Ecto neural progenitor cell (in vitro differentiated cells): Measurements from ENCODE around the gene PREX1.

Experiments
- DNase-seq: peaks from one replicate; pipeline ENCODE4 v3.0.0-alpha.2; 2018; ENCODE audit warnings: low spot score

Gene PREX1

DNA sequence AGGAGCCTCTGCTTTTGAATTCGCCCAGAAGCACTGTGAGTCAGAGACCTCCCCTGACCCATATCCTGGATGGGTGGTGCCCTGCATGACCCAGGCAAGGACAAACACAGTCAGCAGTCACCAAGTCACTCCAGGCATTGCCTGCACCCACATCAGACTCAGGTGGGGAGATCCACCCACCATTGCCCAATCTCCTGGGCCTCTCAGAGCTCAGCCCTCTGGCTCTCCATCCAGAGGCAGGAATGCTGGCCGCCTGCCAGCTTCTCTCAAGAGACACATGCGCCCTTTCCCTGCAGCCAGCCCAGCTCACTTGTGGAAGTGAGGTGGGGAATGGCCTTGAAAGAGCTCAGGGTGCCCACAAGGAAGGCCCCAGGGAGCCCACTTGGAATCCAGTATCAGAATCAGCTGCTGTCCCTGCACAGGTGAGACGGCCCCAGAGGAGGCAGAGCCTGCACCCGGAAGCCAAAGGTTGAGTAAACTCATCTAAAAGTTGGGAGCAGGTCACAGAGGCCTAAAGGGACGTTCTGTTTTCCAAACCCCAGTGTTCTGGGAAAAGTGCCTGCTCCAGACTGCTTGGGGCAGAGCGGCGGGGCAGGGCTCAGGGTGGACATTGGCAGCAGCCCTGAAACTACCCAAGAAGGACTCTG, 129.8 kb downstream of the PREX1 start:
- DNase-seq, result no peak

DNA sequence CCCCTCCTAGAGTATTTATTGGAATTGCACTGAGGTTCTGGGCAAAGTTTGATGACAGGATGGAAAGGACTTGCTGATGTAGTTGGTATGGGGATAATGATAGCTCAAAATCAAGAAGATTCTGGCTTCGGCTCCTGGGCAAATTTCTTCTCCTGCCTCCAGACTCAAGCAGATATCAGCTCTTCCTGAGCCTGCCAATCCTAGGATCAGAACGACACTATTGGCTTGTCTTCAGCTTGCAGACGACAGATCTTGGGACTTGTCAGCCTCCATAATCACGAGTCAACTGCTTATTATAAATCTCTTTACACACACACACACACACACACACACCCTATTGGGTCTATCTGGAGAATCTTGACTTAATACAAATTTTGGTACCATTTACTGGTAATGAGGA, 131.1 kb downstream of the PREX1 start:
- DNase-seq, result no peak

DNA sequence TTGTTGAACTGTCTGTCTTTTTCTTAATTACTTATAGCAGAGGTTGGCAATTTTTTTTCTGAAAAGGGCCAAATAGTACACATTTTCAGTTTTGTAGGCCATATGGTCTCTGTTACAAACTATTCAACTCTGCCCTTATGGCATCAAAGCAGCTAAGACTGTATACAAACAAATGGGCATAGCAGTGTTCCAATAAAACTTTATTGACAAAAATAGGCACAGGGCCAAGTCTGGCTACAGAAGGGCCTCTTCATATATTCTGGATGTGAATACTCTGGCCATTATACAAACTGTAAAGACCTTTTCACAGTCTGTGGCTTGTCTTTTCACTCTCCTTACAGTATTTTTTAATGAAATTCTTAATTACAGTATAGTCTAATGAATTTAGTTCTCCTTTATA, 132.1 kb downstream of the PREX1 start:
- DNase-seq, result no peak

DNA sequence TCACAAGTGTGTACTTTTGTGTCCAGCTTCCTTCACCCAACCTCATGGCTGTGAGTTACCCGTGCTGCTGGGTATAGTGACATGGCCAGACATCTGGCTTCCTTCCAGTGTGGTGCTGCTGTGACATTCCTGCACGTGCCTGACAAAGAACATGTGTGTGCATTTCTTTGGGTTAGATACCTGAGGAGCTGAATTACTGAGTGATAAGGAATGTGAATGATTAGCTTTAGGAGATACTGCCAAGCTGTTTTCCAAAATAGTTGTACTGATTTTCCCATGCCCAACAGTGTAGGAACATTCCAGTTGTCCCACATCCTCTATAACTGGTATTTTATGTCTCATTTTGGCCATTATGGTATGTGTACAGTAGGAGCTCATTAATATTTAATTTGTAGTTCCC, 132.5 kb downstream of the PREX1 start:
- DNase-seq, result no peak

DNA sequence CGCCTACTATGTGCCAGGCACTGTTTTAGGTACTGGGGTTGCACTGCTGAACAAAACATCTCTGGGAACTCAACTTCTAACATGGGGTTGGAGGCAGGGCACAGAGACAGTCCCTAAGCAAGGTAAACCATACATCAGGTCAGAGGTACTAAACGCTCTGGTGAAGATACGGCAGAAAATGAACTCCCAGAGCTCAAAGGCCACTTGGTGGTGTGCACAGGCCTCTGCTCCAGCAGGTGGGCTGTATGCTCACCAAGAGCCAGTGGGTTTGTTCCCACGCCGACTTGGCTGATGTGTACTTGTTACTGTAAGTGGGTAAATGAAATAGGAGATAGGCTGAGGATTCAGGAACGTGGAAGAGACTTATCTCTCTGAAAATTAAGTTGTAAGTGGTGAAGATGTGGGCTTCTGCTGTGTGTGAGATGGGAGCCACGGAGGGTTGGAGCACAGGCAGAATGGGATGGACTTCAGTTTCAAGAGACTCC, 133.4 kb downstream of the PREX1 start:
- DNase-seq, result no peak

DNA sequence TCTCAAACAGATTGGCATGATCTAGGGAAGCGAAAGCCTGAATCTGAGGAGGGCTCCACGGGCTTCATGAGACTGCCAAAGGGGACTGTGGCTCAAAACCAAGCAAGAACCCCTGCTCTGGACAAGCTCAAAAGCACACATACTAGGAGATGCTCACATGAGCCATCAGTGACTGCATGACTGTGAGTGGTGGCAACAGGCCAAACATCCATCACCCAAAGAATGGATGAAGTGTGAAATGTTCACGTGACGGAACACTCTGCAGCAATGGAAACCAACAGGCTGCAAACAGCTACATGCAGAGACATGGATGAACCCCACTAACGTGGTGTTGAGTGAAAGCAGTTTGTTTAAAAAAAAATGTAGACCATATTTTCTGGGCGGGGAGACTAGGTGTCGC, 136.3 kb downstream of the PREX1 start:
- no peak for DNase-seq

DNA sequence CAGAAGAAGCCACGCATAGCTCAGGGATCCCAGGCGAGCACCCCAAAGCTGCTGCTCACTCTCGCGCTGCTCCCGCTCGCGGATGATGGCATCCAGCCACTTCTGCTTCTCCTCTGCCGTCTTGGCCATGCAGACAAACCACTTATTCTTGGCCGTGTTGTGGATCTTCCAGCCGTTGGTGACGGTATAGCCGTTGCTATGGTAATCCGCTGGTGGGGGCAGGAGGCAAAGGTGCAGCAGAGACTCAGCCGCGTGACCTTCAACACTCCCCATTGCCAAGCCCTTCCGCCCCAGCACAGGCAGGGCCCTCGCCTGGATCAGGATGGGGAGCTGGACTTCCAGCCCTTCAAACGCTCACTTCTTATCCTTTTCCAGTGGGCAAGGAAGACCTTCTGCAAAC, 136.9 kb downstream of the PREX1 start:
- no peak for DNase-seq

DNA sequence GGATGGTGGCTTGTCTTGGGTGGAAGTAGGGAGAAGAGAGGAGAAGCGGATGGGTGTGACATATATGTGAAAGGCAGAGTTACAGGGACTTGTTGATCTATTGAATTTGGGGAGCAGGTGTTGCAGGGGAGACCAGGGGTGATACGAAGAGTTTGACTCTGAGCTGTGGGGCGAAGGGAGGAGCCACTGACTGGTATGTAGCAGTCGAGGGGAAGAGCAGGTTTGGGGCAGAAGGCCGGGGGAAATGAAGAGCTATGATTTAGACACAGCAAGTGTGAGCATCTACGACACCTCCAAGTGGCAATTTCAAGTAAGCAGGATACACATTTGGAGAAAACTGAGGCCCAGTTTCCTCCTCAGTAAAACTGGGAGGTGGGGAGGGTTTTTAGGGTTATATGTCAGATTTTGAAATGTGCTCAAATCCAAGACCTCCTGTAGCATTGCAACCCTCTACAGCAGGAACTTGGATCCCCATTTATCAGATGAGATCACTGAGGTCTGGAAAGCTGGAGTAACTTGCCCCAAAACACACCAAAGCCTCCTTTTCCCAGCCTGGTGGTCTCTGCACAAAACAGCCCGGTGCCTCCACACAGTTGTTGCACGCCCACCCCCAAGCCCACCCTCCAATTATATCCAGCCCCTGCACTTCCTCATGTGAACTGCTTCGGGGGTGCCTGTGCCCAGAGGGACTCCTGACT, 137.8 kb downstream of the PREX1 start:
- no peak for DNase-seq

DNA sequence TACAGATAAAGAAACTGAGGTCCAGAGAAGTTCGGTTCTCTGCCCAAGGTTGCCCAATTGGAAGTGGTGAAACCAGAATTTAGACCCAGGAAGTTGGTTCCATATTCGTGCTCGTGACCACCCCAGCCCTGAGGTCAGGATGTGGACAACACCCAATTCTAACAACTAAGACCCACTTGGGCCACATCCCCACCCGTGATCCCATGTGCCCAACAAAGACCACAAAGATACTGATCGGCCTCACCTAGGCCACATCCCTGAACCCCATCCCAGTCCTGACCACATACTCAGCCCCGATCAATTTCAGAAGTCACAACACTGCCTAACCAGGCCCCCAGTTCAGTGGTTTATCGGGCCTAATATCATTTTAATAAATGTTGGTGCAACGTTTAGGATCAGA, 138.4 kb downstream of the PREX1 start:
- DNase-seq, result no peak

DNA sequence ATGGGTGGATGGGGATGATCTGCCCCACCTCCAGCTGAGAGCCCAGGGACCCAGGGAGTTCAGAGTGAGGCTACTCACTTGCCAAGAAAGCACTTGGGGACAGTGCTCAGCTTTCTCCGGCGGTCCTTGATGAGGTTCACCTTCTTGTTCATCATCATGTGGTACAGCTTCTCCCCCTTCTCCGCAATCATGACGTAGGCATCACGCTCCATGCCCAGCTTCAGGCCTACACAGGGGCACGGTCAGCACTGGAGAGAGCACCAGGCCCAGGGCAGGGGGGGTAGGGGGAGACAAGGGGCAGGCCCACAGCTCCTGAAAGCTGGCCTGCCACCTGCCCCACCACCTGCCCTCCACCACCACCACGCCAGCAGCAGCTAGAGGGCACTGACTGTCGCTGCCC, 139.2 kb downstream of the PREX1 start:
- DNase-seq, result no peak

DNA sequence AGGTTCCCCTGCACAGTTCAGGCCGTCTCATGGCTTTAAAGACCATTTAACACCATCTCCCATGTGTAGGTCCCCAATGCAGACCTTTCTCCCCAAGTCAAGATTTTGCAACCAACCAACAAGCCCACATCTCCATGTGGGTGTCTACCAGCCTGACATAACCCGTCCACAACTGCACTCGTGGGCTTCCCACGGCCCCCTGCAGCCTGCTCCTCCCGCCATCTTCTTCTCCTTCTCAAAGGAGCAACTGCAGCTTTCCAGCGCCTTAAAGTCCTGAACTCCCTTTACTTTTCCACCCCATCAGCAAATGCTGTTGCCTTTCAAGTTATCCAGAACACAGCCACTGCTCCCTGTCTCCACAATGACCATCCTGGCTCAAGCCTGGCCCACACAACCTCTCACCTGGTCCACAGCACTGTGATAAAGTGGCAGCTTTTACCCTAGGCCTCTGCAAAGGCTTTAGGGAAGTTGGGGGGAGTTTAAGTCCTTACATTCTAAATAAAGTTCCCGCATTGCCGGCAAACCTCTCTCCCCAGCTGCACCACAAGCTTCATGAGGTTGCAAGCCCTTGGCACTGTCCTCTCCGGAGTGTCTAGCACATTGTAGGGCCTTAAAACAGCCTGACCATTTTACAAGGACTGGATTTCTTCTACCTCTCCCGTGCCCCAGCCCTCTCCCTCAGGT, 140.5 kb downstream of the PREX1 start:
- no peak for DNase-seq

DNA sequence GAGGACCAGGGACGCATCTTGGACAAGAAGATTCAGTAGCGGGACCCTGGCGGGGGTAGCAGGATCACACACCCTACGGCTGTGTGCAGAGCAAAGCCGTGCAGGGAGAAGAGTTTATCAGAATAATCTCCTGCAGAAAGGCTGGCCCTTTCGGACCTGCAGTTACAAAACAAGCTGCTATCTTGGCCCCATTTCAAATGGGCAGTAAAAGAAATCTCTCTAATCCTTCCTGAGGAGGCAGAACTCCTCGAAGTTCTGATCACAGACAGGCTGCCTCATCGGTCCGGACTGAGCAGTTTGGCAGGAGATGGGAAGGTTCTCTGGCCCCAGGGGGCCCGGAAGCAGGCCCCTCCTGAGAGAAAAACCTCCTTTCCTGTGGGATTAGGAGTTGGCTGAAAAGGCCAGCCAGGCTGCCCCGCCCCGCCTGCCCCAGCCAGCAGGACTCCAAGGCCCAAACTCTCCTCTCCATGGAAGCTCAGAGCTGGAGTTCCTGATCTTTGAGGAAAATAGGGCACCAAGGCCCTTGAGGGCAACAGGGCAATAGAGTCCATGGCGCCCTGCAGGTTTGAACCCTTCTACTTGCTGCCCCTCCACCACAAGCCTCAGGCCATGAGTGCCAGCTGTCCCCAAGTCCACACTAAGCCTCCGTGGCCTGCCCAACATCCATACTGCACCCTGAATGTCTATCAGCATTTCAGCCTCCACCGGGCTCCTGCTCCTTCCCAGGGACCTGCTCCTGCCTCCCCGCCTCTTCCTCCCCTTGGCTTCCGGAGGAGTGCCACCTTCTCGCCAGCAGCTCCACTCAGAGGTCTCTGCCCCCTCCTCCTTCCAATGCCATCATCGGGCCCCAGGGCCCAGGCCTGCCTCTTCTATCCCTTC, 141.3 kb downstream of the PREX1 start:
- no peak for DNase-seq

DNA sequence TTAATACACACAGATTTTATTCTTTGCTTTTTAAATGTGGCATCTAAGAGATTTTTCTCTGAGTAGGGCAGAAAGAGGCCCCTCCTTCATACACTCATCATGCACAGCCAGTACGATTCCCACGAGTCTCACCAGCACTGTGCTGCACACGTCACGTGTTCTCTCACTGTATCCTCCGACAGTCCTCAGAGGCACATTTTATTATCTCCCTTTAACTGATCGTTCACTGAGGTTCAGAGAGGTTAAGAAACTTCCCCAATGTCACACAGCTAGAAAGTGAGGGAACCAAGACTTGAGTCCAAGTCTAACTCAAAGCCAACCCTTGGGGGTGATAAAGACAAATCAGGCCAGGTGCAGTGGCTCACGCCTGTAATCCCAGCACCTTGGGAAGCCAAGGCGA, 142.5 kb downstream of the PREX1 start:
- DNase-seq, result no peak

DNA sequence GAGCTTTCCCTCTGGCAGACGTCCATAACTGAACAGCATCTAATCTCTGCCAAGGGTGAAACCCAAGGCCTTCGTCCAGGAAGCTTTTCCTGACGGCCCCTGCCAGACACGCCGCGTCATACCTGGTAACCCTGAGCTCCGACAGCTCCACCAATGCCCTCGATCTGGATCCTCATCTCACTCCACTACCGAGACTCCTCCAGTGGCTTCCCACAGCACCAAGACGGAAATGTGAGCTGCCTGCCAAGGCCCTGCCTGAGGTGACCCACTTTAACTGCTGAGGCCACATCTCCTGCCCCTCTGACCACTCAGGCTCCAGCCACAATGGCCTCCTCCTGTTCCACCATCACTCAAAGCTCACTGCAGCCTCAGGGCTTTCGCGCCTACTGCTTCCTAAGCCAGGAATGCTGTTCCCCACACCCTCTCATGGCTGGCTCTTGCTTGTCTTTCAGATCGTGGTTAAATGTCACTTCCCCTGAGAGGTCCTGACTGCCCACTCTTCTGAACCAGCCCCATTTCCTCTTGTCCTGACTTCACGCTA, 143.2 kb downstream of the PREX1 start:
- no peak for DNase-seq

DNA sequence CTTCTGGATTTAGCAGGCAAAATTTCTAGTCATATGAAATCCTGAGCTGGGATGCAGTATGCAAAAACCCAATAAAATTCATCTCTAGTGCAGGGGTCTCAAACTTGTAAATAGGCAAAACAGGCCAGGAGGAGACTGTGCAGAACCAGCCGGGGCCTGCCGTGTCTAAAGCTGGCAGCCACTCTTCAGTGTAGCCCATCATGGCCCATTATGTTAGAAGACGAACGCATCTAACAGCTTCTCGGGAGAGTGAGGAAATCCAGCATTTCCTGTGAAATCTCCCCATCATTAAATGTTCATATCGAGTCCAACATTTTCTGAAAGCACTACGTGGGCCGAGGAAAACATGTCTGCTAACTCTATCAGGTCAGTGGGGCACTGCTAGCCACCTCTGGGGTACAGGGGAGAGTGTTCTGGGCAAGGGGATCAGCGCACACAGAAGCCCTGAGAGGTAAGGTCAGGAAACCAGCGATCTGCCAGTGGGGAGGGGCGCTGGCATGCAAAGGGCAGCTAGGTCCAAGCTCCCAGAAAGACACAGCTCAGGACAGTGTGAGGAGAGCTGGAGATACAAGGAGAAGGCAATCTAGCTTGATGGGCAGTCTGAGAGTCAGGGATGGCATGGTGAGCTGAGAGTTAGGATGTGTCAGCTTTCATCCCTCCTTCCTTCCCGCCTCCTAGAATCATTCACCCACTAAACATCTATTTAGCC, 144.2 kb downstream of the PREX1 start:
- no peak for DNase-seq

DNA sequence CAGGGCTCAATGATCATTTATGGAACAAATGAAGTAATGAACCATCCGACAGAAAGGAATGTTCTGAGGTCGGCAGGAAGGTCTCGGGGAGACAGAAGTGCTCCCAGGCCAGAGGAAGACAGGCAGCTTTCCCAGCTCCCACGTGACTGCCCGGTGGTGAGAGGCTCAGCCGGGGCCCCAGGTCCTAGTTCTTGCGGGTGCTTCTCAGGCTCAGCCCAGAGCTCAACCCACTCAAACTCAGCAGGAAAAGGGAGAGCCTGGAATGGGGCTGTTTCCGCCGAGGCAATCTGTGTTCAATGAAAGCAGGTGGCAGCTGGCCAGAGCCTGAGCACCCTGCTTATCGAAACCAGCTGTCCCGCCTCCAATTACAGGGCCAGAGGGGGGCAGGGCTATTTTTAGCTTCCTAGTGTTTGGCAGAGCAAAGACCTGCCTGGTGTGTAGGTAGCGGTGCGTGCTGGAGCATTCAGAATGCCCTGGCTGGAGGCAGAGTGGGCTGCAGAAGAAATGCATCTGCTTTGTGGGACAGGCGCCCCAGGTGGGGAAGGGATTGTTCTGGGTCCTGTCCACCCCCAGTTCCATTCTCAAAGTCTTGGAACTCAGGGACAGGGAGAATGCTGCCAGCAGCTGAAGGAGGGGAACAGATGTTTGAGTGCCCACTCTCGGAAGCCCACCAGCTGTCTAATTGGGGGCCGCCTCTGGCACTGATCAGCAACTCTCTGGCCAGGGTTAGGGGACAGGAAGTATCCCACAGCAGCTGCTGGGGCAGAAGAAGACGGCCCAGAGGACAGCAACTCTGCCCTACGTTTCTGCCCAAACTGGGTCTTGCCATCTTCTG, 145.1 kb downstream of the PREX1 start:
- DNase-seq, result peak; percentile 74

DNA sequence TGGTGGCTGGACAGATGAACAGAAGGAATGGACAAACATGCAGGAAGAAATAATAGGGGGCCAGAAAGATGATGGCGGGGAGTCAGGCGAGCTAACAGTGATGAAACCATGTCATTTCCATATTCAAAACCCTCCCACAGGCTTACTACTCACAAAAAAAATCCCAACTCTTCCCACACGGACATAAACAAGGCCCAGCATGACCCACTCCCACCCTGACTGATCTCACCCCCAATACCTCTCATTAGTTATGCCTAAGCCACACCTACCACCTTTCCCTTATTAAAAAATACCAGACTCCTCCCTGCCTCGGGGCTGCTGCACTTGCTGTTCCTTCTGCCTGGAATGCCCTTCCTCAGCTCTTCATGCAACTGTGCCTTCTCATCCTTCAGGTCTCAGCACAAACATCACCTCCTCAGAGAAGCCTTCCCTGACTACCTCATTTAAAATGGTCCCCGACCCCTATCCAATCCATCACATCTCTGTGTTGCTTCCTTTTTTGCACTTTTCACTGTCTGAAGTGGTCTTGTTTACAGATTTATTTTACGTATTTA, 145.8 kb downstream of the PREX1 start:
- no peak for DNase-seq

DNA sequence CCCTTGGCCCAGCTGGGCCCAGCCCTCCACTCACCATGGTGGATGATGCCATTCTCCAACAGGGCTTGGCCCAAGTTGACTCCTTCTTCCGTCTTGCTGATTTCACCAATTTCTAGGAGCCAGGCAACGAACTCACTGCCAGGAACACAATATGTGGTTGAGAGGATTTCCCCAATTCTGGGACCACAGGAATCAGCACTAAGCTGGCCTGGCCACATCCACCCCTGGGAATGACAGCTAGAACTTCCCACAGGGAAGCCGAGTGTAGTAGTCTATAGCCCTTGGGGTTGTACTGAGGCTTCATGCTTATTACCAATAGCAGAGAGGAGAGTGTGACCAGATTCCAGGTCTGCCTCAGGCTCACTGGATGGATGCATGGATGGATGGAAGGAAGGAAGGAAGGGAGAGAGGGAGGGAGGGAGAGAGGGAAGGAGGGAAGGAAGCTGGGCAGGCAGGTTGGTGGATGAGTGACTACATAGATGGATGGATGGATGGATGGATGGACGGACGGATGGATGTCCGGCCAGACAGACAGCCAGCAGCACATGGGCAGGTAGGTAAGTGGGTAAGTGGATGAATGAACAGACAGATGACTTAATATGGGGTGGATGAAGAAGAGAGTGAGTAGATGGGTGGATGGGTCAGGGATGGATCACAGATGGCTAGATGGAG, 146.5 kb downstream of the PREX1 start:
- no peak for DNase-seq

DNA sequence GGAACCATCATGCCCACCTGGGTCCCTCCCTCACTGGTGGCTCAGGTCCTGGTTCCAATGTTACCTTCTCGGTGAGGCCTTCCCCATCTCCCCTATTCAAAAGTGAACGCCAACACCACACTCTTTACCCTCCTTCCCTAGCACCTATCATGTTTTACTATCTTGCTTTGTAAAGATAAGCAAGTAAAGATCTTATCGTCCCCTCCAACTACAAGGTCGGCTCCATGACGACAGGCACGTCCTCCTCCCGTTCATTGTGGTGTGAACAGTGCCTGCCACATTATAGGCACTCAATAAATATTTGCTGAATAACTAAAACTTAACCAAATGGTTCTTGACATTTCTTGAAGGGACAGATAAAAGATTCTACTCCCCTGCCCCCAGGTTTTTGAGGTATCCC, 147.1 kb downstream of the PREX1 start:
- DNase-seq, result no peak

DNA sequence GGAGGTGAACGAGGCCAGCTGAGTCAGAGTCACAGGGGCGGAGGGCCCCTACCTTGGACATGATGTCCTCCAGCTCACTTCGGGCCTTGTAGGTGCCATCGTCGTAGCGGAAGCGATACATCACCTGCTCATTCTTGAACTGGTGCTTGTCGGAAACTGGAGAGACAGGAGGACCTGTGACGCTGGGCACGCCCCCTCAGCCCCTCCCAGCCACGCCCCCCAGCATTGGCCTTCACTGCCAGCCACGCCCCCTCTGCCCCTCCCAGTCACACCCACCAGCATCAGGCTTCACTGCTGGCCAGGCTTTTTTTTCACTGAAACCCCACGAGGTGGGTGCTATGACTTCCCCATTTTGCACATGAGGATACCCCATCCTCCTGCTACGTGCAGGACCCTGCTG, 148.2 kb downstream of the PREX1 start:
- DNase-seq, result no peak
